ENCODE measurements around the gene FBLN1. TPM values are rescaled to one million over a fixed set of nuclear protein-coding genes. Genes with fewer than 3 reads are reported as not detected.
A peak's percentile ranks its signal among the peaks of the same experiment; 100 is the strongest.

FBLN1 gene
- polyA plus RNA-seq, 1 experiment, result 1,033 TPM

- CTCF ChIA-PET, result interaction anchor here (1.1 kb wide), 1 partner anchor 264 kb away, joined by 3 read pairs; no protein-coding TSS in a partner anchor
Observed at GRCh38 chr22:45599836-45600577, 97.3 kb downstream of the FBLN1 start.

GRCh38 chr22:45600790-45601730 is 98.4 kb downstream of the FBLN1 start:
- Histone ChIP-seq H3K27me3 (ENCODE audit: control insufficient read depth, insufficient read depth, low read length) (no peaks in the 10 kb centered on the region), H3K36me3 (ENCODE audit: control insufficient read depth, insufficient read depth, low read length) (peaks cover 43% of the 10 kb centered on the region), H3K4me3 (ENCODE audit: low read depth, low read length) (no peak overlapping the region)
- DNase-seq (ENCODE audit: low read depth), result no peak
- TF ChIP-seq, protein P1, sequence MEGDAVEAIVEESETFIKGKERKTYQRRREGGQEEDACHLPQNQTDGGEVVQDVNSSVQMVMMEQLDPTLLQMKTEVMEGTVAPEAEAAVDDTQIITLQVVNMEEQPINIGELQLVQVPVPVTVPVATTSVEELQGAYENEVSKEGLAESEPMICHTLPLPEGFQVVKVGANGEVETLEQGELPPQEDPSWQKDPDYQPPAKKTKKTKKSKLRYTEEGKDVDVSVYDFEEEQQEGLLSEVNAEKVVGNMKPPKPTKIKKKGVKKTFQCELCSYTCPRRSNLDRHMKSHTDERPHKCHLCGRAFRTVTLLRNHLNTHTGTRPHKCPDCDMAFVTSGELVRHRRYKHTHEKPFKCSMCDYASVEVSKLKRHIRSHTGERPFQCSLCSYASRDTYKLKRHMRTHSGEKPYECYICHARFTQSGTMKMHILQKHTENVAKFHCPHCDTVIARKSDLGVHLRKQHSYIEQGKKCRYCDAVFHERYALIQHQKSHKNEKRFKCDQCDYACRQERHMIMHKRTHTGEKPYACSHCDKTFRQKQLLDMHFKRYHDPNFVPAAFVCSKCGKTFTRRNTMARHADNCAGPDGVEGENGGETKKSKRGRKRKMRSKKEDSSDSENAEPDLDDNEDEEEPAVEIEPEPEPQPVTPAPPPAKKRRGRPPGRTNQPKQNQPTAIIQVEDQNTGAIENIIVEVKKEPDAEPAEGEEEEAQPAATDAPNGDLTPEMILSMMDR (IDR thresholded peaks at IDR 0.05; ENCODE audit: insufficient read depth, low read depth, low read length), result no peak
- ChIA-PET CTCF (no interaction called here), POLR2A (no interaction called here)

More at GRCh38 chr22:45599836-45600577, 97.3 kb downstream of the FBLN1 start:
- TF ChIP-seq, protein P1 (IDR thresholded peaks at IDR 0.05; ENCODE audit: insufficient read depth, low read depth, low read length), result no peak
- POLR2A ChIA-PET, result no interaction called here
- H3K36me3 ChIP-seq (ENCODE audit: control insufficient read depth, insufficient read depth, low read length), result peaks cover 46% of the 10 kb centered on the region
- H3K4me3 ChIP-seq (ENCODE audit: low read depth, low read length), result no peak overlapping the region
- DNase-seq (ENCODE audit: low read depth), result no peak
- no peaks in the 10 kb centered on the region for H3K27me3 ChIP-seq (ENCODE audit: control insufficient read depth, insufficient read depth, low read length)

- TF ChIP-seq, protein P1 (IDR thresholded peaks at IDR 0.05; ENCODE audit: insufficient read depth, low read depth, low read length), result no peak
- Histone ChIP-seq H3K4me3 (ENCODE audit: low read depth, low read length) (no peak overlapping the region), H3K36me3 (ENCODE audit: control insufficient read depth, insufficient read depth, low read length) (peaks cover 38% of the 10 kb centered on the region), H3K27me3 (ENCODE audit: control insufficient read depth, insufficient read depth, low read length) (no peaks in the 10 kb centered on the region)
- ChIA-PET POLR2A (no interaction called here), CTCF (interaction anchor here (0.7 to 1.1 kb wide), 4 partner anchors 12 to 49 kb away, joined by 3 to 6 read pairs (median 3); no protein-coding TSS in a partner anchor)
- no peak for DNase-seq (ENCODE audit: low read depth)
Observed at GRCh38 chr22:45602004-45602733, 99.5 kb downstream of the FBLN1 start.

- Histone ChIP-seq H3K36me3 (ENCODE audit: control insufficient read depth, insufficient read depth, low read length) (peaks cover 30% of the 10 kb centered on the region), H3K27me3 (ENCODE audit: control insufficient read depth, insufficient read depth, low read length) (no peaks in the 10 kb centered on the region), H3K4me3 (ENCODE audit: low read depth, low read length) (no peak overlapping the region)
- ChIA-PET CTCF (interaction anchor here (0.7 to 1.1 kb wide), 4 partner anchors 11 to 50 kb away, joined by 3 to 6 read pairs (median 3); no protein-coding TSS in a partner anchor), POLR2A (no interaction called here)
- TF ChIP-seq, protein P1 (IDR thresholded peaks at IDR 0.05; ENCODE audit: insufficient read depth, low read depth, low read length), result no peak
- peak; percentile 34 for DNase-seq (ENCODE audit: low read depth)
Observed at GRCh38 chr22:45602824-45603595, 100.3 kb downstream of the FBLN1 start.

Data from BJ (cell line).